Duodenal mucosa (tissue), 2 donors: Measurements from ENCODE around the gene SELENOT.

Source experiments
- H3K27ac ChIP-seq: one replicate; pipeline ENCODE4 v1.7.0; 2013; ENCODE audit warnings: low read depth, low read length
- H3K27me3 ChIP-seq, 2 donors: one replicate each; pipeline ENCODE4 v1.7.0; 2013; ENCODE audit warnings: low read length in 2 of 2, control low read depth in 1 of 2; ENCODE audit not compliant: insufficient read depth in 2 of 2, control insufficient read depth in 1 of 2
- H3K36me3 ChIP-seq, 2 donors: one replicate each; pipeline ENCODE4 v1.7.0; 2013; ENCODE audit warnings: low read length in 2 of 2, control low read depth in 1 of 2; ENCODE audit not compliant: insufficient read depth in 2 of 2, control insufficient read depth in 1 of 2
- H3K4me1 ChIP-seq, 2 donors: one replicate each; pipeline ENCODE4 v1.7.0; 2013; ENCODE audit warnings: low read length in 2 of 2, control low read depth in 1 of 2; ENCODE audit not compliant: insufficient read depth in 2 of 2, control insufficient read depth in 1 of 2
- H3K4me3 ChIP-seq, 2 donors: one replicate each; pipeline ENCODE4 v1.7.0; 2013; ENCODE audit warnings: low read length in 2 of 2, low read depth in 1 of 2
- H3K9ac ChIP-seq, 2 donors: one replicate each; pipeline ENCODE4 v1.7.0; 2013; ENCODE audit warnings: low read length in 2 of 2, low read depth in 1 of 2
- H3K9me3 ChIP-seq, 2 donors: one replicate each; pipeline ENCODE4 v1.7.0; 2013; ENCODE audit warnings: low read length in 2 of 2, control low read depth in 1 of 2; ENCODE audit not compliant: control insufficient read depth in 1 of 2

The SELENOT gene

DNA sequence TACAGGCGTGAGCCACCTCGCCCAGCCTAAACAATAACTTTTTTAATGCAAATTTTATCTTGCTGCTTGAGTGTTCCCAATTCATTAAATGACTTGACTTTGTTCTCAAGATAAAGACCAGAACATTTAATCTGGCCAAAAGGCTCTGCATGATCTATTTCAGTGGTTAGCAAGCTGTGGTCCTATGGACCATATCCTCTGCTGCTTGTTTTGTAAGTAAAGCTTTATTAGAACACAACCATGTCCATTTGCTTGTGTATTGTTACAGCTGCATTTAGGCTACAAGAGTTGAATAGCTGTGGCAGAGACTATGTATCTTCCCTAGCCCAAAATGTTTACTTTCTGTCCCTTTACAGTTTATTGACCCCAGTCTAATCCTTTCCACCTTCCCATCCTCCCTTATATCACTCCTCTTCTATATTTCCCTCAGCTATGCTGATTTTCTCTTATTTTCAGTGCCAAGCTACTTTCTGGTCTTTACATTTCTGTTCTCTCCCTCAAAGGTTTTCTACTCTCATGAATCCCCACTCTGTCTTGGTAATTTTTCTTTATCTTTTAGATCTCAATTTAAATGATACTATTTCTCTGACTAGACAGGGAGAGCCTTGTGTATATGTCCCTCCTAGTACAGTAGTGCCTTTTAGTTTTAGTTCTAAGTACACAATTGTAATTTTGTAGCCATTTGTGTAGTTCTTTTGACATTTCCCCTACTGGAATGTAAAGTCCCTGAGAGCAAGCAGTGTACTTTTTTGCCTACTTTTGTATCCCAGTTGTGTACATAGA, 23.2 kb downstream of the SELENOT start:
- H3K9me3 ChIP-seq: no peaks in the 10 kb centered on the region
- no peak overlapping the region for H3K9ac ChIP-seq
- H3K4me1 ChIP-seq: peaks cover 0 to 3% of the 10 kb centered on the region in 2 donors
- H3K36me3 ChIP-seq: peaks cover 12 to 41% of the 10 kb centered on the region in 2 donors
- no peak overlapping the region for H3K27ac ChIP-seq
- H3K4me3 ChIP-seq: no peak overlapping the region
- no peaks in the 10 kb centered on the region for H3K27me3 ChIP-seq

DNA sequence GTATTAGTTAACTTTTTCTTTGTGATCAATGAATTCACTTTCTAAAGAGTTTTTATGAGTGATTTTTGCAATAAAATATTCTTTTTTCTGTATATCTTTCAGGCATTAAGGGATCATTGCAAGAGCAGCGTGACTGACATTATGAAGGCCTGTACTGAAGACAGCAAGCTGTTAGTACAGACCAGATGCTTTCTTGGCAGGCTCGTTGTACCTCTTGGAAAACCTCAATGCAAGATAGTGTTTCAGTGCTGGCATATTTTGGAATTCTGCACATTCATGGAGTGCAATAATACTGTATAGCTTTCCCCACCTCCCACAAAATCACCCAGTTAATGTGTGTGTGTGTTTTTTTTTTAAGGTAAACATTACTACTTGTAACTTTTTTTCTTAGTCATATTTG, 24.4 kb downstream of the SELENOT start:
- H3K4me3 ChIP-seq: no peak overlapping the region
- H3K36me3 ChIP-seq: peaks cover 12 to 46% of the 10 kb centered on the region in 2 donors
- H3K9ac ChIP-seq: no peak overlapping the region
- no peaks in the 10 kb centered on the region for H3K4me1 ChIP-seq
- H3K27ac ChIP-seq: no peak overlapping the region
- H3K27me3 ChIP-seq: no peaks in the 10 kb centered on the region
- no peaks in the 10 kb centered on the region for H3K9me3 ChIP-seq

DNA sequence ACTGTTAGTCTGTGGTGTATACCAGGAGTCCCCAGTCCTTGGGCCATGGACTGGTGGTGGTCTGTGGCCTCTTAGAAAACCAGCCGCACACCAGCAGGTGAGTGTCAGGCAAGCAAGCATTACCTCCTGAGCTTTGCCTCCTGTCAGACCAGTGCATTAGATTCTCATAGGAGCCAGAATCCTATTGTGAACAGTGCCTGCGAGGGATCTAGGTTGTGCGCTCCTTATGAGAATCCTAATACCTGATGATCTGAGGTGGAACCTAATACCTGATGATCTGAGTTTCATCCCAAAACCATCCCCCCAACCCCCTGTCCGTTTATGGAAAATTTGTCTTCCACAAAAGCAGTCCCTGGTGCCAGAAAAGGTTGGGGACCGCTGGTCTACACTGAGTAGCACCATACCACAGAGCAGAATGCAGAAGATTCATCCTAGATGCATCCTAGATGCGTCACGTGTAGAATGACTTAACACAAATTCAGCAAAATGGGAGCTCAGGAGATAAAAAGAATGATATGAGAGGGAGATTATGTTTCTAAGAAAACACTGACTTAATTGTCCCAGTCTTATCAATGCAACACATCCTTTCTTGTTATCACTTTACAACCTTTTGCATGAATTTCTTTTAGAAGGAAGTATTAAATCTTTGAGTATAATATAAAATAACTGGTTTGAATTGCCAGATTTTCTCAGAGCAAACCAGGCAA, 28.5 kb downstream of the SELENOT start:
- peaks cover 3 to 32% of the 10 kb centered on the region in 2 donors for H3K36me3 ChIP-seq

DNA sequence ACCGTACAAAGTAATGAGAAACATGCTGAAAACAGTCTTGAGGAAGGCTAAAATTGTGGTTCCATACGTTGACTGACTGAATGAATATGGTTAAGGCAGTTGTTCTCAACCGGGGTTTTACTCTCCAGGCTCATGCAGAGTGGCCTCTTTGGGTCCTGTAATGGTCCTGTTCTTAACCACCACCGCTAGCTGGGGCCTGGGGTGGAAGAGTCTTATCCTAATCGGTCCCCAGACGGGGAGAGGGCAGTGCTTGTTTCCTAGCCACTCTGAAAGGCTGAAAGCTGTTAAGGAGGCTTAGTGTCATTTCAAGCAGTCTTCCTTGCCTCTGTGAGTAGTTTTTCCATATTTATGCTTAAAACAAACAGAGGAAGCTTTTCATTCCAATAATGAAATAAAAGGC, 32.0 kb downstream of the SELENOT start:
- peaks cover 0 to 16% of the 10 kb centered on the region in 2 donors for H3K36me3 ChIP-seq
- no peak overlapping the region for H3K9ac ChIP-seq
- no peaks in the 10 kb centered on the region for H3K9me3 ChIP-seq
- H3K4me1 ChIP-seq: no peaks in the 10 kb centered on the region
- no peak overlapping the region for H3K4me3 ChIP-seq
- H3K27me3 ChIP-seq: no peaks in the 10 kb centered on the region
- H3K27ac ChIP-seq: no peak overlapping the region

More for the DNA sequence above, 28.5 kb downstream of the SELENOT start:
- no peaks in the 10 kb centered on the region for H3K9me3 ChIP-seq
- H3K27me3 ChIP-seq: no peaks in the 10 kb centered on the region
- H3K9ac ChIP-seq: no peak overlapping the region
- no peak overlapping the region for H3K27ac ChIP-seq
- no peaks in the 10 kb centered on the region for H3K4me1 ChIP-seq
- no peak overlapping the region for H3K4me3 ChIP-seq

DNA sequence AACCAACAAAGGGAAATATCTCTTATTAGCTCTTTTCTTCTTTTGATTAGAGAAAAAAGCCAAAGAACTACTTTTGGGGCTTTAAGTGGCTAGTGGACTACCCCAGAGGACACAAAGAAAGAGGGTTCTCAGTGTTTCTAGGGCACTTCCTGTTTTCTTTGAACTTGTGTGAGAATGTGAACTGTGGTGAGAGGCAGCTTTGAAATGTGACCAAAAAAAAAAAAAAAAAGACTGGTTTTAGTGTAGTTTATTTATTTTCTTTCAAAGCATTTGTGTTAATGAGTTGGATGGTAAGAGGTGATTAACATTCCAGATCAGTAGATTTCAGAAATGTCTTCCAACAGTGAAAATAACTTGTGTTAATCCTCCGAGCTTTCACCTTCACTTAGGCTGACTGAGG, 32.4 kb downstream of the SELENOT start:
- H3K27me3 ChIP-seq: no peaks in the 10 kb centered on the region
- H3K27ac ChIP-seq: no peak overlapping the region
- H3K4me3 ChIP-seq: no peak overlapping the region
- peaks cover 0 to 13% of the 10 kb centered on the region in 2 donors for H3K36me3 ChIP-seq
- H3K9me3 ChIP-seq: no peaks in the 10 kb centered on the region
- no peak overlapping the region for H3K9ac ChIP-seq
- H3K4me1 ChIP-seq: no peaks in the 10 kb centered on the region

DNA sequence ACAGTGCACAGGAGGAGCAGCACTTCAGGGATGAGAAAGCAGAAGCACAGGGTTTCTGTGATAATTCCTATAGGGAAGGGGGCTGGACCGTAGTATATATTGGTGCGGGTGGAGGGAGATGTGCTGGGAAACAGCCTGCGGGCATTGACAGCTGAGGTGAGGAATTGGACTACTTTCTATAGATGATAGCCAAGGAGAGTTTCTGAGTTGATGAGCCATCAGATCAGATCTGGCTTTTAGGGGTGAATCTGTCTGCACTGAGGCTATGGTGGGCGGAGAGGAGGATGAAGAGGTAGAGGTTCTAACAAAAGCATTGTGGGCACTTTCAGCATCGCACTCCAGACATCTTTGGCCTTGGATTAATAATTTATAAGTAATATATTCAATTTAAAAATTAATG, 33.1 kb downstream of the SELENOT start:
- no peak overlapping the region for H3K9ac ChIP-seq
- H3K4me1 ChIP-seq: no peaks in the 10 kb centered on the region
- no peak overlapping the region for H3K27ac ChIP-seq
- H3K36me3 ChIP-seq: peaks cover 0 to 6% of the 10 kb centered on the region in 2 donors
- H3K9me3 ChIP-seq: no peaks in the 10 kb centered on the region
- H3K4me3 ChIP-seq: no peak overlapping the region
- H3K27me3 ChIP-seq: no peaks in the 10 kb centered on the region

DNA sequence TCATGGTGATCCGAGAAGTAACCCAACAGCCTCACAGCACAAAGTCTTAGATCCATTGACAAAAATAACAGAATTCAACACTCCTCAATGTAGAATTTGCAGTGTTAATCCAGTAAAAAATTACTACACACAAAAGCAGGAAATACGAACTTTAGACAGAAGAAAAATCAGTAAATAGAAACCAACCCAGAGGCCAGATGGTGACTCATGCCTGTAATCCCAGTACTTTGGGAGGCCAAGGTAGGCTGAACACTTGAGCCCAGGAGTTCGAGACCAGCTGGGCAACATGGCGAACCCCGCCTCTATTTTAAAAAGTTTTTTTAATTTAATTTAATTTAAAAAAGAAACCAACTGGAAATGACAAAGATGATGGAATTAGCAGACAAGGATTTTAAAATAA, 36.1 kb downstream of the SELENOT start:
- H3K27ac ChIP-seq: no peak overlapping the region

DNA sequence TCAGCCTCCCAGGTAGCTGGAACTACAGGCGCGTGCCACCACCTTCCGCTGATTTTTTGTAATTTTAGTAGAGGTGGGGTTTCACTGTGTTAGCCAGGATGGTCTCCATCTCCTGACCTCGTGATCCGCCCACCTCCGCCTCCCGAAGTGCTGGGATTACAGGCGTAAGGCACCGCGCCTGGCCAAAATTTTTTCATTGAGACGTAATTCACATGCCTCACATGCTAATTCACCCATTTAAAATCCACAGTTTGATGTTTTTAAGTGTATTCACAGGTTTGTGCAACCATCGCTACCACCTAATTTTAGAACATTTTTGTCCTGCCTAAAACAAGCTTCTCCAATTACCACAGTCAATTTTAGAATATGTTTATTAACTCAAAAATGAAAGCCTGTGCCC, 37.1 kb downstream of the SELENOT start:
- Histone ChIP-seq H3K4me1 (no peaks in the 10 kb centered on the region), H3K27me3 (no peaks in the 10 kb centered on the region), H3K36me3 (no peaks in the 10 kb centered on the region), H3K27ac (no peak overlapping the region), H3K9me3 (no peaks in the 10 kb centered on the region), H3K4me3 (no peak overlapping the region), H3K9ac (no peak overlapping the region)

More for the DNA sequence above, 36.1 kb downstream of the SELENOT start:
- Histone ChIP-seq H3K9me3 (no peaks in the 10 kb centered on the region), H3K36me3 (no peaks in the 10 kb centered on the region), H3K27me3 (no peaks in the 10 kb centered on the region), H3K4me1 (no peaks in the 10 kb centered on the region), H3K4me3 (no peak overlapping the region), H3K9ac (no peak overlapping the region)

DNA sequence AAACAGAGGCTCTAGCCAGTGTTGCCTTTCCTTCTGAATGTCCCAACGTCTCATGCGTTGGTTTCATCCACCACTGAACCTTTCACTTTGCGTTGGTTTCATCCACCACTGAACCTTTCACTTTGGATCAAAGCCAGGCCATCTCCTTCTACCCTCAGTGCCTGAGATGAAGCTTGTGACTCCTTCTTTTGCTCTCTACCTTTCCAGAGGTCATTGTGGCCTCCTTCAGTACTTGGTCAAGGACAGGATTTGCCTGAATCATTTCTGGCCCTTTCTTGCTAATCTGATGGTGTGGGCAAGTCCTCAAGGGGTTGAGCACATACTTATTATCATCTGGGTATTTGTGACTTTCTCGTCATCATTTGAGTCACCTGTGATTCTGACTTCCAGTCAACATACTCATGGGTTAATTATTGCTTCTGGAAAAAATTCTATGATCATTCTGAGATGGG, 50.0 kb downstream of the SELENOT start:
- no peaks in the 10 kb centered on the region for H3K9me3 ChIP-seq
- no peaks in the 10 kb centered on the region for H3K27me3 ChIP-seq
- H3K36me3 ChIP-seq: no peaks in the 10 kb centered on the region
- H3K9ac ChIP-seq: no peak overlapping the region
- H3K4me1 ChIP-seq: no peaks in the 10 kb centered on the region
- no peak overlapping the region for H3K4me3 ChIP-seq
- no peak overlapping the region for H3K27ac ChIP-seq

DNA sequence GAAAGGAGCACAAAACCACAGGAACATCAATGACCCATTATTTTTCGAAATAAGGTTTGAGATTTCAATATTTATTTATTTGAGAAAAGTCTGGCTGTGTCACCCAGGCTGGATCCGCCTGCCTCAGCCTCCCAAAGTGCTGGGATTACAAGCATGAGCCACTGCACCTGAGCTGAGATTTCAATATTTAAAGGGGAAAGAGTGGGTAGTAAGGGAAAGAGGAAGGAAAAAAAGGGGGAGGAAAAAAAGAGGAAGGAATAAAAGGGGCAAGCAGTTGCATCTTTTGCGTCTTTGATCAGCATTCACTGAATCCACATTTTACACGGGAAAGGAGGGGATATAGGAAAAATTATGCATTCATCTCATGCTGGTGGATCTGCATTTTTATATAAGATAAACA, 53.2 kb downstream of the SELENOT start:
- Histone ChIP-seq H3K9ac (no peak overlapping the region), H3K36me3 (no peaks in the 10 kb centered on the region), H3K27ac (no peak overlapping the region), H3K27me3 (peaks cover 3 to 4% of the 10 kb centered on the region in 2 donors), H3K9me3 (no peaks in the 10 kb centered on the region), H3K4me3 (no peak overlapping the region), H3K4me1 (no peaks in the 10 kb centered on the region)
